Measurements from ENCODE around the gene VASH2.
A peak's percentile ranks its signal among the peaks of the same experiment; 100 is the strongest.
"Not testable (repeated sequence)": the region's sequence is repeated elsewhere in the genome, so short reads cannot be mapped to it uniquely, and the experiment has no call there.

VASH2 gene

DNA sequence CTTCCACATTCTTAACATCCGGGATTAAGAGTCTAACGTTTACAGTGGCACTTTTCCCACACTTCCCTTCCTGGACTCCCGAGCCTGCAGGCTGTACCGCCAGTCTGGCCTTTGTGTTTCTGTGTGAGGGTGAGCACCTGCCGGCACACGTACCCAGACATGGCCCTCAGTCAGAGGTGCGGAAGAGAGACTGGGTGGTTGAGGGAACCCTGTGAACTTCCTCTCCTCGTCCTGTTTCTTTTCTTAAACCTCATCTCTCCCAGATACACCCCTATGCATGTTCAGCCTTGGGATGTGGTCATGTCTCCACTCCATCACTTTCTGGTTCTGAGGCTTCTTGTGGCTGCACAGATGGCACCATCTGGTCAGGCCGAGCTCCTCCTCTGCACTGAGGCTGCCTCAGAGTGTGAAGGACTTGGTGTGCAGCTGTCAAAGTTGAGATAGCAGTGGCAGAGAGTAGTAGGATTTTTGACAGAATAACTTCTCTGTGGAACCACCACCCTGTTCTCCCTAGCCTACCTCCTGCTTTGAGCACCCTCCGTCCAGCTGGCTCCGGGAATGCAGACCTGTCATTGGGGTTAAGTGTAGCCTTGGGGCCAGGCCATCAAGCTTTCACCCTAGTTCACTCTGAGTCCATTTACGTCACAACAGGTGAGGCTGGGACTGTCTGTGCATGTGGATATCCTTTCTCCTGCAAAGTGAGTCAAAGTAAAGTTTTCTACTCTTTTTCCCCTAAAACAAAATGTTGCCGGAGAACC is 31.4 kb downstream of the VASH2 start:
- DNase-seq (ENCODE audit: low spot score): peak; percentile 15

DNA sequence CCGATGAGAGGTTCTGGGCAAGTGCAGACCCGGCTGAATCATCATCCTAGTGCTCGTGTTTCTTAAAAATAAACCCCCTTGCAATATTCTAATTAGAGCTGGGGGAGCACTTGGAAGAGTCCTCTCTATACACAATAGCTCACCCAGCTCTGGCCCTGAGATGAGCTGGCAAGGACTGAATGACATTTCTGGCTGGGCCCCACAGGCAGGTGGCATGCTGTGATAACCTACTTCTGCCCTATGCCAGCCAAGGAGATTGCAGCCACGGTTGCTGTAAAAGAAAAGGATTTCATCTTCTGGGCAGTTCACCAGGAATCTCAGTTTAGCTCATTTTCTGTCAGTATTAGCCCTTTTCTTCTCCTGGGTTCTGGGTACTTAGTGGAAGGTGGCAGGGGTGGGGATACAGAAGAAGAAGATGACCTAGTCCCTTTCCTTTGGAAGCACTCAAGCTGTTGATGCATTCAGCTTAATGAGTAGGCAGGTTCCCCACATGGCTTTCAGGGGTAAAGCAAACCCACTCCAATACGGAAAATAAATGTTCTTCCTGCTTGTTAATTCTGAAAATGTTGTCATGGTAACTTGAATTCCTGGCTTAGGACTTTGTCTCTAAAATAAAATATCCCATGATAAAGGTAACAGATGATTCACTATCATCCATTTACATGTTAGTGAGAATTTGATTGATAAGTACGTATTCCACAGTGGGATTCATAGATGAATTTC is 32.2 kb downstream of the VASH2 start:
- DNase-seq (ENCODE audit: low spot score): no peak

DNA sequence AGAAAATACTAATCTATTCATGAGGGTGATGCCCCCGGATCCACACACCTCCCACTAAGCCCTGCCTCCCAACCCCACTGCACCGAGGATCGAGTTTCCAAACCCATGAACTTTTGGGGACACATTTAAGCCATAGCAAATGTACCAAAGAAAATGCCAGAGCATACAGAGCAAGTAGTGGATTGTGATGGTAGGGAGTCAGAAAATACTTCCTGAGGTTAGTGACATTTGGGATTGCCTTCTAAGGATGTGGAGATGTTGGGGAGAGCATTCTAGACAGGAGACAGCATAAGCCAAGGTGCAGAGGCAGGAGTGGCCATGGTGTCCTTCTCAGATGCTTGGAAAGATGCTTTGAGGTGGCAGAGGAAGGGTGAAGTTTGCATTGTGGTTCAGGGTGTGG is 33.1 kb downstream of the VASH2 start:
- DNase-seq (ENCODE audit: low spot score): no peak

DNA sequence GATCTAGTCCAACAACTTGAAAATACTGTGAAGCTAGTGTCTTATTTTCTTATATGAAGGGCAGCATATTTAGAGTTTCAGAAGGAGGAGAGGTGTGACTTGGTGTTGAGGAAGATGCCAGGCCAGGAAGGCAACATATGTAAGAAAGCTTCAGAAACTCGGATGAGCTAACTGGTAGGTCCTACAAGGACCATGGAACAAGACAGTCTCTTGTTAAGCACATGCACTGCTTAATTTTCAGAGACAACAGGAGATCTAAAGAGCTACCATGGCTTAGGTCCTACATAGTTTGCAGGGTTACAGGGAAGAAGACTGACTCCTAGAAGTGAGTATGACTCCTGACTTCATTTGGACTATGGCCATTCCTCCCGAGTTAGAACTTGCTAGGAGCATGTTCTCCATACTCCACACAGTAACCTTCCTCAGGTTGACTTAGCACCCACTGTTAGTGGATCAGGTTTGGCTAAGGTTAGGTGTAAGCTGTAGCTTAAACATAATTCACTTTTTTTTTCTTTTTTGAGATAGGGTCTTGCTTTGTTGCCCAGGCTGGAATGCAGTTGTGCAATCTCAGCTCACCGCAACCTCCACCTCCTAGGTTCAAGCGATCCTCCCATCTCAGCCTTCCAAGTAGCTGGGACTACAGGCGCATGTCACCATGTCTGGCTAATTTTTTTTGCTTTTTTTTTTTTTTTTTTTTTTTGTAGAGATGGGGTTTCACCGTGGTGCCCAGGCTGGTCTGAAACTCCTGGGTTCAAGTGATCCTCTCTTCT is 34.4 kb downstream of the VASH2 start:
- DNase-seq (ENCODE audit: low spot score): no peak

DNA sequence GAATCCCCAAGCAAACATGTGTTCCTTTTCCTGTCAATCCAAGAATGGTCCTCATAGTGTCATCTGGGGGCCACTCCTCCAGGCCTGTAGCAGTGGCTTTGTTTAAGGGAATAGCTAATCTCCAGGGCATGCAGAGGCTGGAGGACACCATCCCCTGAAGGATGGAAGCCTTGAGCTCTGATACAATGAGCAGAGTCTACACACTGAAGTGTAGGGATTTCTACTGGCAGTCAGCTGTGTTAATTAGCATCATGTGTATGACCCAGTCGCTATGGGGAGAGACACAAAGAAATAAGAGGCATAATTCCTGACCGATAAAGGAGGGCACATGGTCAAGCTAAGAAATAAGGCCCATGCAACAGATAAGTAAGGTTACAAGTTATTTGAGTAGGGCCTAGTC is 36.2 kb downstream of the VASH2 start:
- no peak for DNase-seq (ENCODE audit: low spot score)

DNA sequence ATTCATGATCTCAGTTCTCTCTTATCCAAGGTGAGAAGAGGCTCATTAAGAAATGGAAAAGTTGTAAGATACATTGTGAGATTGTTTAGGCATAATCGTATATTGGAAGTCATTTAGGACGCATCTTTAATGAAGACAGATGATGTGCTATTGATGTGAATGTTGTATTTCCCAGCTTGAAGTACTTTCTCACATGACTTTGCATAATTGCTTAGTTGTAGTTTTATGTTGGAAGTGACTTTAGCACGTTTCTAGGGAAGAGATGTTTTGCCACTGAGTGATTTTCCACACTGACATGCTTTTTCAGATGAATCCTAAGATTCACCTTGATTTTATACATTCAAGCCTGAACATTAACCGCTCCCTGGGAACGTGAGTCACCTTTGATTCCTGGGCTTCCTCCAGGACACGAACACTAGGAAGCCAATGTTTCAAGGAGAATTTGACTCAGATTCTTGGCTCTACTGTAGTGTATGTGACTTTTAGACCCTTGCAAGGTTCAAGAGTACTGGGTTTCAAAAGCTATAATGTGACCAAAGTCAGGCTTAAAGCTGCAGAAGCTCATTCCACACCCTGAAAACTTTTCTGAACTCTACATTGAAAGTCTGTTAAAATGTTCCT is 37.5 kb downstream of the VASH2 start:
- DNase-seq (ENCODE audit: low spot score): no peak

DNA sequence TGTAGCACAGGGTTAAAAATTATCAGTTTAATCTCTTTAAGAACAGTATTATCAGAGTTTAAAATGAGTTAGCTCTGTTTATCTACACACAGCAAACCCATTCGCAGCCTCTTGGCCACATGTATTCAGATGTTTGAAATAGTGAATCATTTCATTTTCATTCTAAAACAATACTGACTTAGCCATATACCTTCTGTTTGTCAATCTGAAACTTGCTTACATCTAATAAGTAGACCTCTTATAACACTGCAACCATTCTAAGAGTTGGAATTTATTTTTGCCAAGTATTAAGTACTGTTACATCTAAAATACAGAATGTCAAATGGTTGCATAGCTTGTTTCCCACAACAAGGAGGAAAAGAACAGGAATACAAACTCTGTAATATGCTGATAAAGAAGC is 39.9 kb downstream of the VASH2 start:
- DNase-seq (ENCODE audit: low spot score): no peak

DNA sequence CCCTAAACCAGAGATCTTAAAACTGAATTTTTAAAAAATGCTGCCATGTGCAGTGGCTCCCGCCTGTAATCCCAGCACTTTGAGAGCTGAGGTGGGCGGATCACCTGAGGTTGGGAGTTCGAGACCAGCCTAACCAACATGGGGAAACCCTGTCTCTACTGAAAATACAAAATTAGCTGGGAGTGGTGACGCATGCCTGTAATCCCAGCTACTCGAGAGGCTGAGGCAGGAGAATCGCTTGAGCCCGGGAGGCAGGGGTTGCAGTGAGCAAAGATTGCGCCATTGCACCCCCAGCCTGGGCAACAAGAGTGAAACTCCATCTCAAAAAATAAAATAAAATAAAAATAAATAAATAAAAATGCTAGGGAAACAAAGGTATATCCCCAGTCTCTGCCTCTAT is 43.6 kb downstream of the VASH2 start:
- not testable (repeated sequence) for DNase-seq (ENCODE audit: low spot score)

DNA sequence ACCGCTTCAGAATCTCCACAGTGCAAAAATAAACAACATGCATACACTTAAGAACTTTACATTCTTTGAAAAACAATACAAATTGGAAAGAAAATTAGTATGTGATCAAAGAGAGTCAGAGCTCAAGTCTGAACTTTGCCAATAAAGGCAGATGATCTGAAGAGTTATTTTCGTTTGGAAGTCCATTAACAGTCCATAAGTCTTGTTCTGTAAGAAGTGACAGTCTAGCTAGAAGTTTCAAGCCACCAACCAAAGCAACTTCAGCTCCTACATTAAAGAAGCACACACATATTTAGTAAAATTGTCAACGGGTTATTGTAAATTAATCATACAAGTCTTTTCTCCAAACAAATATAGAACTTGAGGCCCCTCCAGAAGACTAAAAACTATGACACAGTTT is 44.6 kb downstream of the VASH2 start:
- DNase-seq (ENCODE audit: low spot score): no peak

DNA sequence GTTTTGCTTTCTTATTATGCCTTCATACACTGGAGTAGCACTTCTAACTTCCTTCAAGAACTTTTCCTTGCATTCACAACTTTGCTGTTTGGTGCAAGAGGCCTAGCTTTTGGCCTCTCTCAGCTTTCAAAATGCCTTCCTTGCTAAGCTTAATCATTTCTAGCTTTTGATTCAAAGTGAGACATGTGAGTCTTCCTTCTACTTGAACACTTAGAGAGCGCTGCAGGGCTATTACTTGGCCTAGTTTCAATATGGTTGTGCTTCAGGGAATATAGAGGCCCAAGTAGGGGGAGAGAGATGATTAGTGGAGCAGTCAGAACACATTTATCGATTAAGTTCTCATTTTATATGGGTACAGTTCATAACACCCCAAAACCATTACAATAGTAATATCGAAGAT is 52.9 kb downstream of the VASH2 start:
- peak; percentile 89 for DNase-seq (ENCODE audit: low spot score)

DNA sequence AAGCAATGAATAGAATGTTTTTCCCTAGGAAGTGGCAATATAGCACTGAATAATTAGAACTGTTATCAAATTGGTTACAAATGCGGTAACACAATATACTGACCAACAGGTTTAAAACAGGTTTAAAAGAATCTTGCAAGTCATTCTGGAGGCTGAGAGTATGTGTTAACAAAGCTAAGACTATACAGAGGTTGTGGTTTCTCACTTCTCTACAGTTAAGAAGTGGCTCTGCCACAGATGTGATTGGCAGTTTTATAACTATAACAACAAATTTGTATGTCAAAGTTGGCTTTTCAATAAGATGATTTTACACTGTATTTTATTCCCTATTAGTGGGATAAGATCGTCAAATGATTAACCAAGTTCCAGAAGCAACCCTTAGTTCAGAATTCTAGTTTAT is 58.2 kb downstream of the VASH2 start:
- peak; percentile 60 for DNase-seq (ENCODE audit: low spot score)

DNA sequence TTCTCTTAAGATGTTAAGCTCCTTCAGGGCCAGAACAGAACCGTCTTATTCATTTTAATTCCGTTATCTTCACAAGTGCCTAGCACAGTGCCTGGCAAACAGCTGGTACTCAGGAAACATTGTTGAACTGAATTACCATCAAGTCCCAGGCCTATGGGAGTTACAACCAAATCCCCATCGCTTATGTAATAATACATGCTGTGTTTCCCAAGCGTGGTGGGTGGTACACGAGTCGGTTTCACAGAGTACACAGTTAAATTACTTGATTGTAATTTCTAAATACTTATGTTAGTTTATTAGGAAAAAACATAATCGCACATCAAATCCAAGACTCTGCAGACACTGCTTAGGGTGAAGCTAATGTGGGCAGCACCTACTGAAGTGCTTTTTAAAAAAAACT is 64.3 kb downstream of the VASH2 start:
- no peak for DNase-seq (ENCODE audit: low spot score)

DNA sequence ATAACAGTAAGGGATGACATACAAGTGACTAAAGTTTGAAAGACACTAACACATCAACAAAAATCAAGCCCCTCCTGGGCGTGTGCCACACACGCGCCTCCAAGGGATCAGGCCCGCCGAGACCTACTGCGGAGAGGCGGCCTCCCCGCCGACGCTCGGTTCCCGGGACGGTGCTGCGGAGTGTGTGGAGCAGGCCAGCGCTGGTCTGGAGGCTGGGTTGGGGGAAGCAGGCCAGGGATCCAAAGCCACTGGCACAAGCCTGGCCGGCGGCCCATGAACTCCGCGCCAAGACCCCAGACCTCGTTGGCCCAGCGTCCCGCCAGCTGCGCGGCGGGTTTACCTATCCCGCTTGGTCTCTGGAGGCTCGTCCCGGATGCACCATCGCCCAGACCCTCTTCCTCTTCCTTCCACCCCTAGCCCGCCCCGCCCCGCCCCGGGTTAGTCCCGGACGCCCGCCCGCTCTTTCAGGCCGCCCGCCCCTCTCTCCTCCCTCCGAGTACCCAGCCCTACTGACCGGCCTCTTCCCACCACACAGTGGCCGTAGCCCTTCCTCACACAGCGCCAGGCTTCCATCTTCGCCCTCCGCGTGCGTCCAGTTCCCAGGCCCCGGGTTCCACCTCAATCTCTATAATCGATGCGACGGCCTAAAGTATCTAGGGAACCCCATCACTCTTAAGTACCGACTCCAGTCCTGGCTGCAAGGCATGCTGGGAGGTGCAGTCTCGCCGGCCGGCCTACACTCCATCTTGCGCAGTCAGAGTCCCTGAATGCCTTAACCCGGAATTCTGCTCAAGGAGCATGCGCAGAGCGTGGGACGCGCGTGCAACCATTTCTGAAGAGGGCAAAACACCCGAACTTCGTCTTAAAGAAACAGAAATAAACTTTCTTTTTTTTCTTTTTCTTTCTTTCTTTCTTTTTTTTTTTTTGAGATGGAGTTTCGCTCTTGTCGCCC is 65.0 kb downstream of the VASH2 start, which contains the start of gene ANGEL2:
Gene ANGEL2, minus strand, starts transcription at position 769 of the 952 bp plus-strand sequence. Its CDS starts 196 bp downstream, at position 573.
- peak; percentile 97 for DNase-seq (ENCODE audit: low spot score)

DNA sequence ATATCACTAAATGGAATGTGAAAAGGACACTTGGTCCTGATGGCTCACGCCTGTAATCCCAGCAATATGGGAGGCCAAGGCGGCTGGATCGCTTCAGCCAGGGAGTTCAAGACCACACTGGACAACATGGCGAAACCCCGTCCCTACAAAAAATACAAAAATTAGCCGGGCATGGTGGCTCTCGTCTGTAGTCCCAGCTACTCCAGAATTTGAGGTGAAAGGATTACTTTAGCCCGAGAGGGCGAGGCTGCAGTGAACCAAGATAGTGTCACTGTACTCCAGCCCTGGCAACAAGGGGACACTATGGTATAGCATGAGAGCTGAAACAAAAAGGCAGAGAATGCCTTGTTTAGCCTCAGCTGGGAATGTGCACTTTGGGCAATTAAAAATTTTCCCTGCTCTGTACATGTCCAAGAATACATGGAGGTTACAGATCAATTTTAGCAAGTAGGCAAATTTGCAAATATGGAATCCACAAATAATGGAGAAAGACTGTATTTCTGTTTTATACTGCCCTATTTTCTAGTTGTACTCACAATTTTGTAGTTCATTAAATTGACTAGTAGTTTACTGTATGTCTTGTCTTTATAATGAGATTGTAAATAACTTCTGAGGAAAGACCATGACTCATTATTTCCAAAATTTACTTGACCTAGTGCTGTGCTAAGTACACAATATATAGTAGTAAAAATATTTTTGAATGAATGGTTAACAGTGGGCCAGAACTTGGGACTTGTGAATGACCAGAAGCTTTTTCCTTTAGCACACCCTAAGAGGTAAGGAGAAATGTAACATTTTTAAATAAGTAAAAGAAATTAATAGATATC is 67.3 kb downstream of the VASH2 start:
- no peak for DNase-seq (ENCODE audit: low spot score)

DNA sequence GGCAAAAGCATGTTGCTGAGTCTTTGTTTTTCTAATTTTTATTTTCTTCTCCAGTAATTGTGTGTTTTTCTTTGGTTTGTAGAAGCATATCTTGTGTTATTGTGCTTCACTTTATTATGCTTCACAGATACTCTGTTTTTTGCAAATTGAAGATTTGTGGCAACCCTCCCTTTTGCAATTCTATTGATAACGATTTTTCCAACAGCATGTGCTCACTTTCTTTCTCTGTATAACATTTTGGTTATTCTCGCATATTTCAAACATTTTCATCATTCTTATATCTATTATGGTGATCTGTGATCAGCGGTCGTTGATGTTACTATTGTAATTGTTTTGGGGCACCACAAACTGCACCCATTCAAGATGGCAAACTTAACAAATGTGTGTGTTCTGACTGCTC is 69.1 kb downstream of the VASH2 start:
- DNase-seq (ENCODE audit: low spot score): no peak

DNA sequence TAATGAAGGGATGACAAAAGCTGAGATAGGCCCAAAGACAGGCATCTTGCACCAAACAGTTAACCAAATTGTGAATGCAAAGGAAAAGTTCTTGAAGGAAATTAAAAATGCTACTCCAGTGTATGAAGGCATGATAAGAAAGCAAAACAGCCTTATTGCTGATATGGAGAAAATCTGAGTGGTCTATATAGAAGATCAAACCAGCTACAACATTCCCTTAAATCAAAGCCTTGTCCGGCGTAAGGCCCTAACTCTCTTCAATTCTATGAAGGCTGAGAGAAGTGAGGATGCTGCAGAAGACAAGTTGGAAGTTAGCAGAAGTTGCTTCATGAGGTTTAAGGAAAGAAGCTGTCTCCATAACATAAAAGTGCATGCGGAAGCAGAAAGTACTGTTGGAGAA is 69.7 kb downstream of the VASH2 start:
- DNase-seq (ENCODE audit: low spot score): no peak

DNA sequence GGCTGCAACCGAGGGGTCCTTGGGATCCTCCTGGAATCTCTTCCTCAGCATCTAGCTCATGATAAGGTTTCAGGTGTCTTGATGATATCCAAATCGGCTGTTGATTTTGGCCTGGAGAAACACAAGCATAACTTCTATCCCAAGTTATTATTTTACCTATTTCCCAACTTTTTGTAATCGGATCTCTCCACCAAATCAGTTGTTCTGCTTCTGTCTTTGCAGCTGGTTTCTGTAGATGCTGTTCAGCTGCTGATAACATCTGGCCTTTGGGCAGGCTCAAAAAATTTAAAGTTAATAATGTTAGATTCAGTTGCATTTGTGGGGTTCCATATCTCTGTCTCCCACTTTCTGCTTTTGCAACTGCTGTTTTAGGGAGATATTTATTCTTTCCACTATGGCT is 76.7 kb downstream of the VASH2 start:
- not testable (repeated sequence) for DNase-seq (ENCODE audit: low spot score)

DNA sequence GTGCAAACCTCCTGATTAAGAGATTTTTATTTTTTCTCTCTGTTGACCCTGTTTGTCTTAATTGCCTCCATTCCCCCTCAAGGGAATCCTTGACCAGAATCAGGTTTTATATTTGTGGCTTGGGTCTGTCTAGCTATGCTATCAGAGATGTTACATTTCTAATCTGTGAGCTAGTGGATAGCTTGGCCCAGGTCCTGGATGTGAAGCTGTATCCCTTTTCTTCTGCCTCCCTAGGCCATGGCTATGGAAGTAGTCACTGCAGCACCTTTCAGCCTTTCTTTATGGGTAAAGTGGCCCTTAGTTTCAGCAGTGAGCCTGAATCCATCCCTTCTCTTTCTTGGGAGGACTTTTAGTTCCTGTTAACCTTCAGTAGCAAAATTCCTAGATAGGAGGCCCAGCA is 82.3 kb downstream of the VASH2 start:
- no peak for DNase-seq (ENCODE audit: low spot score)

DNA sequence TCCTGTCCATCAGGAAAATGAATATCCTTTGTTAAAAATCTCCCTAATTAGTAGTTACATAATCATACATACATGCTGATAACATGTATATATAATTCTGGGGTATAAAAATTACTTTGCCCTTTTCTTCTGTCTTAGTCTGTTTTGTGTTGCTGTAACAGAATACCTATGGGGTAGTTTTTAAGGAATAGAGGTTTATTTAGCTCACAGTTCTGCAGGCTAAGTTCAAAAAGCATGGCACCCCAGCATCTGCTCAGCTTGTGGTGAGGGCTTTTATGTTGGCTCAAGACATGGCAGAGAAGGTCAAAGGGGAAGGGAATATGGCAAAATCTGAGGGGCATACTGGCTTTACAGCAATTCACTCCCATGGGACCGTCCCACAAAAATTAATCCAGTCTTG is 84.4 kb downstream of the VASH2 start:
- DNase-seq (ENCODE audit: low spot score): no peak

DNA sequence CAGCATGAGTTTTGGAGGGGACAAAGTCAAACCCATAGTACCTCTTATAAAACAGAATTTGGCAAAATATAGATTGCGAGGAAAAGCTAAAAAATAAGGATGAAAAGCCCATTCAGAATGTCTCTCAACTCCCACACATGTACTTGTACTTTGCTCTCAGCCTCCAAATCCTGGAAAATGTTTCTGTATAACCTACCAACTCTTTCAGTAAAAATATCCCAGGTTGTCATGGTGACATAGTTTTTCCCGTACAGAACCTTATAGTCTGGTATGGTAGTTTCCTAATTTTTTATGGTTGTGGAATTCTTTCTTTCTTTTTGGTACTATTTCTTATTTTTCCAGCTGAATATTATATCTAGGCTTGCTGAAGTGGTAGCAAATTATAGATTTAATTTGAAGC is 85.2 kb downstream of the VASH2 start:
- no peak for DNase-seq (ENCODE audit: low spot score)
